CD4-positive, alpha-beta T cell treated with Interleukin-6 for 4 hours (primary cell): ENCODE measurements around the gene CARD19.
A peak's percentile ranks its signal among the peaks of the same experiment; 100 is the strongest.

Source experiments
- DNase-seq: peaks from one replicate; pipeline ENCODE4 v3.0.0-alpha.2; 2020; ENCODE audit warnings: mixed read lengths

The CARD19 gene

GRCh38 chr9:93121316-93122241, 25.6 kb downstream of the CARD19 start:
- DNase-seq: no peak

GRCh38 chr9:93122721-93123221, 26.8 kb downstream of the CARD19 start:
- no peak for DNase-seq

- DNase-seq: no peak
Measured at GRCh38 chr9:93123561-93124283, 27.7 kb downstream of the CARD19 start.

GRCh38 chr9:93124793-93125192, 28.8 kb downstream of the CARD19 start:
- no peak for DNase-seq

GRCh38 chr9:93125331-93125894, 29.4 kb downstream of the CARD19 start:
- DNase-seq: no peak

GRCh38 chr9:93126151-93126781, 30.2 kb downstream of the CARD19 start:
- peak; percentile 56 for DNase-seq

GRCh38 chr9:93126825-93127368, 30.9 kb downstream of the CARD19 start:
- DNase-seq: peak; percentile 28

- DNase-seq: no peak
Measured at GRCh38 chr9:93127395-93127911, 31.4 kb downstream of the CARD19 start.

- no peak for DNase-seq
Measured at GRCh38 chr9:93128011-93128714, 32.1 kb downstream of the CARD19 start.

GRCh38 chr9:93128715-93129224, 32.8 kb downstream of the CARD19 start:
- DNase-seq: no peak

GRCh38 chr9:93129286-93129685, 33.3 kb downstream of the CARD19 start:
- DNase-seq: no peak

- no peak for DNase-seq
Measured at GRCh38 chr9:93129691-93130500, 33.9 kb downstream of the CARD19 start.

GRCh38 chr9:93130861-93131481, 35.0 kb downstream of the CARD19 start:
- DNase-seq: no peak

GRCh38 chr9:93131599-93132286, 35.7 kb downstream of the CARD19 start:
- DNase-seq: no peak

- no peak for DNase-seq
Measured at GRCh38 chr9:93132287-93132927, 36.4 kb downstream of the CARD19 start.

- no peak for DNase-seq
Measured at GRCh38 chr9:93132946-93133680, 37.1 kb downstream of the CARD19 start.

- DNase-seq: peak; percentile 57
Measured at GRCh38 chr9:93133681-93134014, 37.6 kb downstream of the CARD19 start.

GRCh38 chr9:93134015-93134739, 38.2 kb downstream of the CARD19 start, which contains the start of gene NINJ1:
NINJ1 (minus strand) TSS chr9:93134251; CDS start chr9:93134217, 34 bp downstream.
- DNase-seq: peak; percentile 83
